ENCODE results near the gene EXOC6.

The EXOC6 gene

DNA sequence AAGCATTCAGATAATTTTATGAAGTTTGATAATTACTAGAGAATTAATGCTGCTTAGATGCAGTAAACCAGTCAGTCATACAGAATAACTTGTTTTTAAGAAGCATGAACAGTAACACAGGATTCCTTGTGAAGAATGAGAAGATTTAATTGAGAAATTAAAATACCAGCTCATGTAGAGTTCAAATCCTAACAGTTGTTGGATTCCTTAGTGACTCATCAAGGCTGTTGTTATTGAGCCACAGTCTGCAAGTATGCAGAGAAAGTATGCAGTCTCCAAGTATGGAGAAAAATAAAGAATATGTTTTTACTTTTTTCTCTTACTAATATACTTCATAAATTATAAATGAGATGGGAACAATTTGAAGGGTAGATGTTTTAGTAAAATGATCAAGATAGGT lies 182.1 kb downstream of the EXOC6 start:
- DNase-seq, result no peak

DNA sequence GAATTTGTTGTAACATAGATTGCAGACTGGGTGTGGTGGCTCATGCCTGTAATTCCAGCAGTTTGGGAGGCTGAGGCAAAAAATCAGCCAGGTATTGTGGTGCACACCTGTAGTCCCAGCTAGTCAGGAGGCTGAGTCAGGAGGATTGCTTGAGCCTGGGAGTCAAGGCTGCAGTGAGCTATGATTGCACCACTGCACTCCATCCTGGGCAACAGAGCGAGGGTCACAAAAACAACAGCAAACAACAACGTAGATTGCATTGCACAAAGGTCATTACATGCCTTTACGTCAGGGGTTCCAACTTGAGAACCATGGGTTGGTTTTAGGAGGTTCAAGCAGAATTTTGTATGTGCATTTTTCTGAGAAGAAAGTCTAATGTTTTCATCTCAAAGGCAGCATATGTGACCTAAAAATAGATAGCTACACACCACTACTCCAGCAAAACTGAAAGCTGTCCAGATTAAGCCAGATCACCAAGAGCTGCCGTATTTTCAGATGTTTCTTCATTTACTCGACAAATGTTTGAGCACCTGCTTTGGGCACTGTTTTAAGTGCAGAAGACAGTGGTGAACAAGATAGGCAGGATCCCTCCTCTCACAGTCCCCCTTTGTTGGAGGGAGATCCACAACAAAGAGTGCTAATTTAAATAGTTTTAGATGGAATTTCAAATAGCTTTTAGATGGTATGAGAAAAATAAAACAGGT lies 183.9 kb downstream of the EXOC6 start:
- DNase-seq, result no peak

DNA sequence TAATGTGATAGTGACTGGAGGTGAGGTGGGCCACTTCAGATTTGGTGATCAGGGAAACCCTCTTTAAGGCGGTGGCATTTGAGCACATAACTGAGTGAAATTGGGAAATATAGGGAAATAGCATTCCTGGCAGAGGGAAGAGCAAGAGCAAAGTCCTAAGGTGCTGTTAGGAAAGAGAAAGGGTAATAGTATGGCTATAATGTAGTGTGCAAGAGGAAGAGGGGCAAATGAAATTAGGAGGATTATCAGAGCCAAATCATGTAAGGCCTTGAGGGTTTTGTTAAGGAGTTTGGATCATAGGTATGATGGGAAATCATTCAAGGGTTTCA lies 184.5 kb downstream of the EXOC6 start:
- DNase-seq, result no peak

DNA sequence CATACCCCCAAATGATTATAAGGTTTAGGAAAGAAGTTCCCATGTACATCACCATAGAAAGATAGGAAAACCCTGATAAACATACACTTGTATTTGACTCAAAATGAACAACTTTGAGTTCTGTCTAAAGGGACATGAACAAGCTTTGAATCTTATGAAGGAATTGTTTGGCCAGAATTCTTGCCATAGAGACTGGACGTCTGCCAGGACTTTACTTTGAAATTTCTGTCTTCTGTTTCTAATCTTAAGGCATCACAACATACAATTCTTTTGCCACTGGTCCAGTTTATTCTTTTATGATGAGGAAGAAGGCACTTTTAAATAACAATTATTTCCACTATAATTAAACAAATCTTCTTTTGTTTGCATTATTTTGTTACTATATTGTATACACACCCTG lies 186.1 kb downstream of the EXOC6 start:
- DNase-seq, result no peak

DNA sequence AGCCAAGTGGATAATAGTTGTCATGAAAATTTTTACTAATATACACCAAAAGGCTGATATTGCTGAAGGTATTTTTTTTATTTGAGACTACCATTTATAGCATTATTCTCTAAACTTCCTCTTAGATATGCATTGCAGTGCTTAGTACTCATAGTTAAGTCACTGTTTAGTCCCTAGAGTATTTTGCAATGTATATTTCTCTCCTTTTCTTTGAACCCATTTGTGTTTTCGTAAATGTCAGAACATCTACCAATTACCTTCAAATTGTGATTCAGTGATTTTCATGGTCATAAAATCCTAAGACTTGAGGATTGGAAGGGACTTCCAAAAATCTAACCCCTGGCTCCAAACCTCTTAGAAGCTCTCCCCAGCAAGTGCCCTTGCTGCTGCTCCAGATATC lies 190.8 kb downstream of the EXOC6 start:
- DNase-seq, result no peak

DNA sequence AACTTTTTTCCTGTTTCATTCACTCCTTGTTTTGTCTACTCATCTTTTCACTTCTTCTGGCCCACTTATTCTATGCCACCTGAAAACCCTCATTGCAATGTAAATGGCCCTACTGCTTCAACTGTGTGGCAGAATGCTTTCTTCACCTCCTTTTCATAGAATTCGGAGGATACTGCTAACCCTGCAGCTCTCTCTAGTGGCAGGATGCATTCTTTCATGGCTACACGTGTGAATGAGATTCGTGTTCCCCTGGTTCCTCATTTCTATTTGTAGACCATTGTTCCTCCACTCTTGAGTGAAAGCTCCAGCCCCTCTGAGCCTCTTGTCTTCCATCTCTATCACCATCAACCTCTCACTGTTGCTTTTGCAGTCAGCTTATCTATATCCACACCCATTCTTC lies 191.4 kb downstream of the EXOC6 start:
- no peak for DNase-seq

DNA sequence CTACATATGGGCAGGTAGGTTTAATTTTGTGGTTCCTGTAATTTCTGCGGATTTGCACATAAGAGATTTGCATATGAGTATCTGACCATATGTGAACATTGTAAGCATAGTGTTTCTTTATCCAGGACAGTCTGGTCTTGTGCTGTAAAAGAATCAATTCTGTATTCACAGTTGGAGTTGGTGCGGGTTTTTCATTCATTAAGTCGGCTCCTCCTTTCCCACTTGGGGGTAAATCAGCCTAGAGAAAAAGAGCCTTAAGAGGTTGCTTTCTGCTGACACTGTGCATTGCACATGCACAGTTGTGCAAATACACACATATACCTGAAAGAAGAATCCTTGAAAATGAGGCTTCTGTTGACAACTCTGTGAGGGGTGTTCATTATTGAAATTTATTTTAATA lies 206.2 kb downstream of the EXOC6 start:
- no peak for DNase-seq

DNA sequence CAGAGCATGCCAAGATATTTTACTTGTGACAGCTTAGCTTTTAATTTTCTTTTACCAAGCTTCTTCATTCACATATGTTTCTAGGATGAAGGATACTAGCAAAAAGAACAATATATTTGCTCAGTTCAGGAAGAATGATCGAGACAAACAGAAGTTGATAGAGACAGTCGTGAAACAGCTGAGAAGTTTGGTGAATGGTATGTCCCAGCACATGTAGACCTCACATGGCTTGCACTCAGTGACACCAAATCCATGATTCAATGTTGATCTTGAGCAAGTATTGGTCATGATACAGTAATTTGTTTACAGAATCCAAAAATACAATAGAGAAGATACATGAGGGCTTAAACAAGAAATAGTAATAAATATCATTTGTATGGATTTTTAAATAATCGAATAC lies 209.8 kb downstream of the EXOC6 start:
- DNase-seq, result no peak

DNA sequence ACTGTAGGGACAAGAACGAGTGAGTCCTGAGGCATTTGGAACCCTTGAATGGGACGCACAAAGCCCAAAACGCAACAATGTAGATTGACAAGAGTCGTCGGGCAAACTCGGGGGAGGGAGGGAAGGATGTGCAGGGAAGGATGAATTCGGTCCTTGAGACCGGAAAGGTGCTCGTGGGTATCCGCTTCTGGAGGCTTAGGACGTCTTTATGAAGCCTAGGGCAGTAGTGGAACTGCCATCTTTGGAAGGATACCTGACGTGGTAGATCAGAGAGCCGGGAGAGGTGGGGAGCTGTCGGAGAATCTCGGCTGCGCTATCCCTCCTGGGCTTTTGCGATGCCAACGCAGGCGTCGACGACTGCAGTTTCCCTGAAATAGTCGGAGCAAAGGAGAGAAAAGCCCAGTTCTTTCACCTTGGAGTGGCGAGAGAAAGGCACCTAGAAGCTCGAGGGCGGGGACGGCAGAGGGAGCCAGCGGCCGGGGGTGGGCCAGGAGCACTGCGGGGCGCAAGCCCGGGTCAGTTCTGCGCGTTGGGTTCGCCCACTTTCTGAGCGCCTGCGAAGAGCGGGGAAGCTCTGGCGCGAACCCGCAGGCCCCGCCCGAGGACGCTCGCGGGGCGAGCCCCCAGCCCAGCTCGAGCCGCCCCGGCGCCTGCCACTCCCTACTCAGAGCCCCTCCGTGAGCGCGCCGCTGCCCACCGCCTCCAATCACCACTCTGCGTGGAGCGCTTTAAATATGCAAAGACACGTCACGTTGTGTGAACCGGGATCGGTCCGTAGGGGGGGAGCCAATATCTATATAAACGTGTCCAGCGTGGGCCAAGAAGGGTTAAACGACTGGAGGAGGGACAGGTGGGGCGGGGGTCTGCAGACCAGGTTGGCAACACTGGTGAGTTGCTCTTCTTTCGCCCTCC lies 211.9 kb downstream of the EXOC6 start, which contains the start of gene CYP26C1:
TSS of gene CYP26C1 (plus strand) at position 824 of the 912 bp plus-strand sequence. CDS start 466 bp downstream, outside the sequence.
- DNase-seq, result no peak

DNA sequence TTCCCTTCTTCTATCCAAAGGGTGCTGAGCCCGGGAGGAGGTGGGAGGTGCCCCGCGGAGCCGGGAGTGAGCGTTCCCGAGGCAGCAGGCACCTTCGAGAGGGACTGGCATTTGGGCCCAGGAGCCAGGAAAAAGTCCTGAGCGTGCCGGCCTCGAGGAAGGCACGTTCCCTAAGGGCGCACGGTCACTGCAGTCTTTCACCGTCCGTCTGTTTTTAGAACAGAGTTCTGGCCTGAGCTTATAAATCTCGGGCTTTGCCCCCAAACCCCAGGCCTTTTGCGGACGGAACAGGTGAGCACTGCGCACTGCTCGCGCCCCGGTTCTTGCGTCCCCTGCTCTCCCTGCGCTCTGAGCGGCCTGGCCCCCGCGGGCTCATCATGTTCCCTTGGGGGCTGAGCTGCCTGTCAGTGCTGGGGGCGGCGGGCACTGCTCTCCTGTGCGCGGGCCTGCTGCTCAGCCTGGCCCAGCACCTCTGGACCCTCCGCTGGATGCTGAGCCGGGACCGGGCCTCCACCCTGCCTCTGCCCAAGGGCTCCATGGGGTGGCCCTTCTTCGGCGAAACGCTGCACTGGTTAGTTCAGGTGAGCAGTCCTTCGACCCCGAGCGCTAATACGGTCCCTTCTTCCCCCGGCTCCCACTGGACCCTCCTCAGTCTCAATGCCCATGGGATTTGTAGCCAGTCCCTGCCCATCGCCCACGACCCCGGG lies 212.7 kb downstream of the EXOC6 start:
- DNase-seq, result no peak

DNA sequence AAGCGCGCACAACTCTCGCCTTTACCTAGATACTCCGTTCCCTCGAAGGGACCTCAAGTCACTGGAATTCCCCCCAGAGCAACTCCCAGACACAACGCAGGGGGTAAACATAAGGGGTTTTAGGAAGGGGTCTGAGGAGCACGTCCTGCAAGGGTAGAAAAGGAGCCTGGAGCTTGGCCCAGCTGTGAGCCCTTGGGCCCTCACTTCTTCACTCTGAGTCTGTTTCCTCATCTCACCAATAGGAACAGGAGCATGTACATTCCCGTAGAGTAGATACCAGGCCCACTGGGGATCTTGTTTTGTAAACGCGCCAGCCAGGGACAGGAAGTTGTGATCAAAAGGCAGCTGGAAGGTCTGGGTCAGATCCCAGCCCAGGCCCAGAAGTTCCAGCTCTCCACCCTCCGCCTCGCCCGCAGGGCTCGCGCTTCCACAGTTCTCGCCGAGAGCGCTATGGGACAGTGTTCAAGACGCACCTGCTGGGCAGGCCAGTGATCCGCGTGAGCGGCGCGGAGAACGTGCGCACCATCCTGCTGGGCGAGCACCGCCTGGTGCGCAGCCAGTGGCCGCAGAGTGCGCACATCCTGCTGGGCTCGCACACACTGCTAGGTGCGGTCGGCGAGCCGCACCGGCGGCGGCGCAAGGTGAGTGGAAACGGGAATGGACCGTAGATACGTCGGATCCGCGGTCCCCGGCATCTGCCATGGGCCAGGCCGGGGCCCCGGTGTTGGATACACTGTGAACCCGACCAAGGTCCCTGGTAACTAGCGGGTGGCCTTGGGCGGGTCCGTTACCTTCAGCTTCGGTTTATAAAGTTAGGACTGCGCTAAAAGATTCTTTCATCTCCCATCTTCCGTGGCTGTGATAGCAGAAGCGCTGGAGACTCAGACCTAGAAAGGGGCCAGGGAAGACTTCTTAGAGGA lies 213.5 kb downstream of the EXOC6 start:
- no peak for DNase-seq

DNA sequence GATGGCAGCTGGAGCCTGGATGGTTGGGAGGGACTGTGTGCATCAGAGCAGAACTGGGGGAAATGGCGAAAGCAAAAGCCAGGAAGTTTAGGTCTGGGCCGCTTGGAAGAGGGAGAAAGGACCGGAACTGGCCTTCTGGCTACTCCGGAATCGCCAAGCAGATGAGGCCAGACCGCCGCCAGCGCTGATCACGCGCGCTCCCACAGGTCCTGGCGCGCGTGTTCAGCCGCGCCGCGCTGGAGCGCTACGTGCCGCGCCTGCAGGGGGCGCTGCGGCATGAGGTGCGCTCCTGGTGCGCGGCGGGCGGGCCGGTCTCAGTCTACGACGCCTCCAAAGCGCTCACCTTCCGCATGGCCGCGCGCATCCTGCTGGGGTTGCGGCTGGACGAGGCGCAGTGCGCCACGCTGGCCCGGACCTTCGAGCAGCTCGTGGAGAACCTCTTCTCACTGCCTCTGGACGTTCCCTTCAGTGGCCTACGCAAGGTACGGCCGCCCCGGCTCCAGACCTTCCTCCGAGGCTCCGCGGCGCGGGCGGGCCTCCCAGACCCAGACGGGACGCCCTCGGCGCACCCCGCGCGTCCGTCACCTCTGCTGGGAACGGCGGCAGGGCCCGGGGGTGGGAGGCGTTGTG lies 214.3 kb downstream of the EXOC6 start:
- no peak for DNase-seq

DNA sequence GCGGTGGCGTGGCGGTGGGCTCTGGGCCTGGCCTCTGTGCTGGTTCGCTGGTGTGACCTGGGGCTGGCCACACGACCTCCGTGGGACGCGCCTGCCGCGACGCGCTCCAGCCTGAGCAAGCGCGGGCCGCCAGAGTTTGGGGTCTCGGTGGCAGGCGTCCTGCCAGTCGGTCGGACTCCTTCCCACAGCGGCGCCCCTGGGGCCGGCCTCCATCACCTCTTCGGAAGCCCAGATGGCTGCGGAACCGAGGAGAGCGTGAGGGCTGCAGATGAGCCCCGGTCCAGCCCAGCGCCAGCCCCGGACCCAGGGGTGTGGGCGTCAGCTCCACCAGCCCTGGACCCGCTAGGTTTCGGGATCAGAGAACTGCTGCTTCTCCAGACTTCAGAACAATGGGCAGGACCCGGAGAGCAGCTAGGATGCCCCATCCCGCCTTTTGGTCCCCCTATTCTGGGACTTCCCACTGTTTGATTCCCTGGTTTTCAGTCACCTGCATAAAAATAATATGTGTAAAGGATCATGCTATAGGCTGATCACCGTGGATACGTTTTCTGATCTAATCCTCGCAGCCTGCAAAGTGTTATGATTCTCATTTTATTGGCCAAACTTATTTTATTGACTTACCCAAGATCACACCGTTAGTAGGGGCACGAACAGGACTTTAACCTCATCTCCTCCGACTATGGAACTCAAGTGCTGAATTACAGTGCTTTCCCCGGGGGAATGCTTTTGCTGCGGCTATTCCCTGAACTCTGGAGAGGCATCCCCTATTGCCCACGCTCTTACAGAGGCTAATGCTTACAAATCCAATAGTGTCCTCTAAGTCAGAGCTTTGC lies 215.0 kb downstream of the EXOC6 start:
- no peak for DNase-seq

DNA sequence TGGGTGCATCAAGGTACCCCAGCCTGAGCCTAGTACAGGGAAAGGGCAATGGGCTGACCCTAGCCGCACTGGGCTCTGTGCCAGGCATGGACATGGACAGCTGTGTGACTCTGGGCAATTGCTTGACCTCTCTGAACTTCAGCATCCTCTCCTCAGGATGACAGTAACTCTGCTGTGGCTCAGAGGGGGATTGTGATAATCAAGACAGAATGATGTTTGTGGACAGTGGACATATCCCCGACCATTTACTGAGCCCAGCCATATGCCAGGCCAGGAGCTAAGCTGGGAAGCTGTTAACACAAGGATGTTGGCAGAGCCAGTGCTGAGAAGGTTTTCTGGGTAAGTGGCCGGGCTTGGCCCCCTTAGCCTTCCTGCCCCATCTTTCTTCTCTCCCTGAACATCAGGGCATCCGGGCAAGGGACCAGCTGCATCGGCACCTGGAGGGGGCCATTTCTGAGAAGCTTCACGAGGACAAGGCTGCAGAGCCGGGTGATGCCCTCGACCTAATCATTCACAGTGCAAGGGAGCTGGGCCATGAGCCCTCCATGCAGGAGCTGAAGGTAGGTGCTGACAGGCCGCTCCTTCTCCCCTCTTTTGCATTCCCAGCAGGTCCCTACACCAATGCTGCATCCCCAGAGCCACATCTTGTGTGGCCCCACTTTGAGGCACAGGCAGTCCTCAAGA lies 215.8 kb downstream of the EXOC6 start:
- no peak for DNase-seq

DNA sequence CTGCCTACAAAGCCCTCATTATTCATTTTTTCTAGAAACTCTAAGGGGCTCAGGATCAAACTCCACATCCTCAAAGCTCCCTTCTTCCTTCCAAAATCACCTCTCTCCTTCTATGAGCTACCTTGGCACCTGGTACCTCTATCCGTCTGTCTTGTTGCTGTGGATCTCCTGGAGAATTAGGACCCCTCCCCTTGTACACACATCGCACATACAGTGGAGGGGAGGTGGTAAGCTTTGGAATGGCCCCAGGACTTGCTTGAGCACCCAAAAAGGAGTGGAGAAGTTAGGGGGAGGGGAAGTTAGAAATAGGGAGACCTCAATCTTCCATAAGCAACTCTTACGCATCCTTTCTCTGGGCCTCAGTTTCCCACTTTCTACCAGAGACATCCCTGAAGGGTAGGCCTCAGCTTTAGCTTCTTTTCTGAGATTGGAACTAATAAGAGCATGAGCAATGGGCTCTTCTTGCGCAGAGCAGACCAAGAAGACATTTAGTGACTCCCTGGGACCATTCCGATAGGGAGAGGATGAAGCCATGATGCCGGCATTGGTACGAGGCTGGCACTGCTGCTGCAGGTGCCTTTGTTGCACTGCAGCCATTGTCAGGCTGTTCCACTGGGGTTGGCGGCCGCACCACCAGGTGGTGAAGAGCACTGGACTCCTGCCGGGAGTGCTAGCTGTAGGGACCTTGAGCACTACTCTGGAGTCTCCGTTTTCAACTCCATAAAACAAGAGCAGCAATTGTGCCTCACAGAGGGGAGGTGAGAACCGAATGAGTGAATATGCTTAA lies 216.7 kb downstream of the EXOC6 start:
- DNase-seq, result no peak

DNA sequence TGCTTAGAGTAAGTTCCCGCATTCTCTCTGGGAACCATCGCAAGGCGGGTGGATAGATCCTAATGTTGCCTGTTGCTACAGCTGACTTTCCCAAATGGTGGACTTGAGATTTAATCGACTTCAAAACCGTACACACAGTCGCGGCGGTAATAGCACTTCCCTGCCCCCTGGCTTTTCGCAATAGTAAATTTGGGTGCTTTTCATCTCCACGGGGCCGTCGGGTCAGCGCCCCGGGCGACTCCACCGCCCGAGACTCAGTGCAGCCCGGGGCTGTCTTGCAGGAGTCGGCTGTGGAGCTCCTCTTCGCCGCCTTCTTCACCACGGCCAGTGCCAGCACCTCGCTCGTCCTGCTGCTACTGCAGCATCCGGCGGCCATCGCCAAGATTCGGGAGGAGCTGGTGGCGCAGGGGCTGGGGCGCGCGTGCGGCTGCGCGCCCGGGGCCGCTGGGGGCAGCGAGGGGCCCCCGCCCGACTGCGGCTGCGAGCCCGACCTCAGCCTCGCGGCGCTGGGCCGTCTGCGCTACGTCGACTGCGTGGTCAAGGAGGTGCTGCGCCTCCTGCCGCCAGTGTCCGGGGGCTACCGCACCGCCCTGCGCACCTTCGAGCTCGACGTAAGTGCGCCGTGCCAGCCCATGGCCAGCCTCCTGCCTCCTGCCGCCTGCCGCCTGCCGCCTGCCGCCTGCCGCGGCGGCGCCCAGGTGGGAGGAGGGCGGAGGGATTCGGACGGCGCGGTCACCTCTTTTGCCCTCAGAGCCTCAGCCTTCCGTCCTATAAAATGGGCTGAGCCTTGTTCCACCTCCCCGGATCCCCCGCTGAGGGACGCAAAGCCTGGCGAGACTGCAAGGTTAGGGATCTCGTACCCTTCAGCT lies 217.6 kb downstream of the EXOC6 start:
- DNase-seq, result no peak

DNA sequence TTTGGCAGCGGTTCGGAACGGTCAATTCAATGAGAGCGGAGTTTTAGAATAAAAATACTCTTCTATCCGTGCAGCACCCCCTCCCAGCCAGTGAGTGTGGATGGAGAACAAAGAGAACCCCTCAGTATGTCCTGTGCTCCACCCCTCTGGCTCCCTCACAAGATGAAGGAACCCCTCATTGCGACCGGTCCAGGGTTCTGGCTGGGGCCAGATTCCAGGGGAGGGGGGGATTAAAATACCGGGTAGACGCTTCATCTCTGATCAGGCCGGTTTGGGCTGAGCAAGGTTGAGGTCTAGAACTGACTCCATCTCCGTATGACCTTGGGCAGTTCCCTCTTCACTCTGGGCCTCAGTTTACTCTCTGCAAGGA lies 218.2 kb downstream of the EXOC6 start:
- DNase-seq, result no peak

DNA sequence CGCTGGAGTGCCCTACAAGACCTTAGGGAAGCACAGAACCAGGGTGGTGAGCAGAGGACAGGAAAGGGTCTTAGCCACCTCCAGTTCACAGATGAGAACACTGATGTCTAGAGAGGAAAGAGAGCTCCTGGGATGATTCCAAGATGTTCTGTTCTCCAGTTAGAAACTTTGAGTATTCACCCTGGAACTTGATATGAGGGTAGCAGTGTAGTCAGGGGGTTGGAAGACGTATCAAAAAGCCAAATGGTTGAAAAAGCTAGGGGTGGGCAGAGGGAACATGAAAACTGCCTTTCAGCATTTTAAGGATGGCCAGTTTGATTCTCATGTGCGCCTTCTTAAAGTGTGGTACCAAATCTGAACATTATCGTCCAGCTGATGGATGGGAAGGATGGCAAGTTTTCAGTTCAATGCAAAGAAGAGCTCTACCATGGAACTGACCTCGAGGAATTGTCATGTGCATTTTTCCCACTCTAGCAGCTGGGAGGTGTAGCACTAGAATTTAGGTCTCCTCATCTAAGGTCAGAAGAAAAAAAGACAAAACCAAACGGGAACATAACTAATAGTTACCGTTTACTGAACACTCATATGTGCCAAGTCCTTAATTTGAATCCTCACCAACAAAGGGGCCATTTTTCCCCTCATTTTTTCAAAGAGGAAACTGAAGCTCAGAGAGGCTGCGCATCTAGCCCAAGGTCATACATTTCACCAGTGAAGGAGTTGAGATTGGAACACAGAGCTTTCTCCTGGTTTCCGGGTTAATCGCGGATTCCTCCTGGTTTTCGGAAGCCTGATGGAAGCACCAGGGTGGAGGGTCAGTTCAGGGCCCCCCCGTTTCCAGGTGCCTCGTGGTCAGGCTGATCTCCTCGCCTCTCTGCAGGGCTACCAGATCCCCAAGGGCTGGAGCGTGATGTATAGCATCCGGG lies 219.4 kb downstream of the EXOC6 start:
- no peak for DNase-seq
